ENCODE measurements around the gene ATOH8.
A peak's percentile ranks its signal among the peaks of the same experiment; 100 is the strongest.

ATOH8 gene

GRCh38 chr2:85800586-85800985, 46.8 kb downstream of the ATOH8 start:
- DNase-seq (ENCODE audit: extremely low read depth, low read depth): no peak
- no peak for TF ChIP-seq CTCF (IDR thresholded peaks at IDR 0.05; ENCODE audit: low read depth, low read length, missing control alignments)
- no peak overlapping the region for H3K4me3 ChIP-seq (replicated peaks; ENCODE audit: low read depth, low read length)

- DNase-seq (ENCODE audit: extremely low read depth, low read depth): no peak
- no peak for TF ChIP-seq CTCF (IDR thresholded peaks at IDR 0.05; ENCODE audit: low read depth, low read length, missing control alignments)
- no peak overlapping the region for H3K4me3 ChIP-seq (replicated peaks; ENCODE audit: low read depth, low read length)
Observed at GRCh38 chr2:85801871-85802270, 48.1 kb downstream of the ATOH8 start.

- no peak for TF ChIP-seq CTCF (IDR thresholded peaks at IDR 0.05; ENCODE audit: low read depth, low read length, missing control alignments)
- no peak overlapping the region for H3K4me3 ChIP-seq (replicated peaks; ENCODE audit: low read depth, low read length)
- no peak for DNase-seq (ENCODE audit: extremely low read depth, low read depth)
Observed at GRCh38 chr2:85802354-85803103, 48.7 kb downstream of the ATOH8 start.

GRCh38 chr2:85803704-85804425, 50.1 kb downstream of the ATOH8 start:
- no peak for DNase-seq (ENCODE audit: extremely low read depth, low read depth)
- TF ChIP-seq CTCF (IDR thresholded peaks at IDR 0.05; ENCODE audit: low read depth, low read length, missing control alignments): no peak
- H3K4me3 ChIP-seq (replicated peaks; ENCODE audit: low read depth, low read length): no peak overlapping the region

- no peak for DNase-seq (ENCODE audit: extremely low read depth, low read depth)
- TF ChIP-seq CTCF (IDR thresholded peaks at IDR 0.05; ENCODE audit: low read depth, low read length, missing control alignments): peak; percentile 61
- no peak overlapping the region for H3K4me3 ChIP-seq (replicated peaks; ENCODE audit: low read depth, low read length)
Observed at GRCh38 chr2:85804583-85804982, 50.8 kb downstream of the ATOH8 start.

- H3K4me3 ChIP-seq (replicated peaks; ENCODE audit: low read depth, low read length): no peak overlapping the region
- no peak for DNase-seq (ENCODE audit: extremely low read depth, low read depth)
- TF ChIP-seq CTCF (IDR thresholded peaks at IDR 0.05; ENCODE audit: low read depth, low read length, missing control alignments): no peak
Observed at GRCh38 chr2:85806358-85807118, 52.7 kb downstream of the ATOH8 start.

Measured in HFF-Myc (cell line).